Motor neuron (in vitro differentiated cells): ENCODE results near the gene KRTAP1-1. TPM values are rescaled to one million over a fixed set of nuclear protein-coding genes. Genes with fewer than 3 reads are reported as not detected.
"Not testable (repeated sequence)": the region's sequence is repeated elsewhere in the genome, so short reads cannot be mapped to it uniquely, and the experiment has no call there.

ENCODE experiments used
- ATAC-seq, 8 experiments: fragments of 200-7000 bp; cut with Tn5 transposase; replicated peaks in 6 of 8; 2 replicates each; pipeline ENCODE4 v1.8.0; 2021; ENCODE audit warnings: mild to moderate bottlenecking in 8 of 8, moderate library complexity in 8 of 8
- H3K27ac ChIP-seq, 2 donors: fragments of 250-450 bp; sonication (Bioruptor Pico); 2 replicates each; pipeline ENCODE4 v1.9.0; 2021; ENCODE audit warnings: antibody characterized with exemption in 2 of 2, mild to moderate bottlenecking in 2 of 2, moderate library complexity in 1 of 2
- H3K4me1 ChIP-seq, 2 donors: fragments of 250-450 bp; sonication (Bioruptor Pico); replicated peaks in 1 of 2; 2 replicates each; pipeline ENCODE4 v1.6.1; 2021; ENCODE audit warnings: antibody characterized with exemption in 2 of 2, mild to moderate bottlenecking in 2 of 2, moderate library complexity in 1 of 2
- H3K4me3 ChIP-seq, 5 donors: fragments of 250-450 bp; sonication (Bioruptor Pico); 2 replicates each; pipeline ENCODE4 v1.9.0; 2021; ENCODE audit warnings: antibody characterized with exemption in 5 of 5, mild to moderate bottlenecking in 5 of 5, moderate library complexity in 4 of 5
- WGBS, 10 experiments: fragments of 450-650 bp; shearing (Covaris generic); methylation state at CpG; one replicate each; pipeline ENCODE4 v1.0.0; 2022; 5-methylcytosine and 5-hydroxymethylcytosine counted together
- in situ Hi-C, 9 experiments: fragments of 400-800 bp; cut with MboI; loops; one replicate each; pipeline ENCODE4 v1.15.0; 2021; ENCODE audit warnings: low sequenced_read_pairs in 9 of 9, low pct_unique_long_range_greater_than_20kb in 2 of 9; ENCODE audit not compliant: unreplicated experiment in 9 of 9
- total RNA-seq, 8 experiments: library from RNA; unstranded; fragments of 300-600 nt; gene quantifications; 2 replicates each; pipeline versions ENCODE4 v1.2.3 to v1.2.4, GENCODE V29; 2022

KRTAP1-1 gene
- total RNA-seq, 8 experiments from 2014 or later = not detected

GRCh38 chr17:41048441-41048840 lies 7.2 kb upstream of the KRTAP1-1 start:
- in situ Hi-C loops = no loop called here
- 0 to 73% (median 51%) methylated on average over 1 to 7 of the region's 7 CpGs; no CpG with 5 or more reads in 2 of the 10 experiments for WGBS, 10 experiments
- no peak overlapping the region for H3K4me3 ChIP-seq
- peak in 1 of 8 experiments; percentile 81 for ATAC-seq
- no peaks in the 10 kb centered on the region for H3K4me1 ChIP-seq
- no peak overlapping the region for H3K27ac ChIP-seq

- 80 to 100% (median 88%) methylated on average over 1 to 2 of the region's 33 CpGs; no CpG with 5 or more reads in 6 of the 10 experiments for WGBS, 10 experiments
- H3K4me1 ChIP-seq, H3K27ac ChIP-seq, H3K4me3 ChIP-seq, in situ Hi-C loops, ATAC-seq: not testable (repeated sequence)
Observed at GRCh38 chr17:41046735-41047465, 5.7 kb upstream of the KRTAP1-1 start, which contains the start of gene KRTAP2-1. KRTAP2-1 (minus strand) TSS chr17:41047316; CDS start chr17:41047267, 49 bp downstream.

- in situ Hi-C loops = no loop called here
Observed at GRCh38 chr17:41042953-41043352, 1.7 kb upstream of the KRTAP1-1 start.

GRCh38 chr17:41037853-41038350 lies 3.3 kb downstream of the KRTAP1-1 start:
- H3K4me3 ChIP-seq = no peak overlapping the region
- H3K4me1 ChIP-seq = no peaks in the 10 kb centered on the region
- 38 to 100% (median 50%) methylated on average over 1 to 2 of the region's 2 CpGs; no CpG with 5 or more reads in 1 of the 10 experiments for WGBS, 10 experiments
- no peak for ATAC-seq
- no peak overlapping the region for H3K27ac ChIP-seq
- in situ Hi-C loops = no loop called here

More at GRCh38 chr17:41042953-41043352, 1.7 kb upstream of the KRTAP1-1 start:
- no peaks in the 10 kb centered on the region for H3K4me1 ChIP-seq
- WGBS, 10 experiments = 85 to 100% (median 100%) methylated on average over 1 of the region's 1 CpG; no CpG with 5 or more reads in 1 of the 10 experiments
- no peak overlapping the region for H3K4me3 ChIP-seq
- ATAC-seq = no peak
- no peak overlapping the region for H3K27ac ChIP-seq

GRCh38 chr17:41034346-41034935 lies 6.8 kb downstream of the KRTAP1-1 start, which contains the start of gene KRTAP1-3:
KRTAP1-3 (minus strand) TSS chr17:41034874; CDS start chr17:41034821, 53 bp downstream.
- in situ Hi-C loops = not testable (repeated sequence)
- WGBS, 10 experiments = 70 to 100% (median 89%) methylated on average over 2 to 6 of the region's 10 CpGs; no CpG with 5 or more reads in 4 of the 10 experiments

GRCh38 chr17:41029633-41030245 lies 11.5 kb downstream of the KRTAP1-1 start, which contains the start of gene KRTAP1-4:
KRTAP1-4 (minus strand) TSS chr17:41030195; CDS start chr17:41030078, 117 bp downstream.
- in situ Hi-C loops = no loop called here
- Histone ChIP-seq H3K4me1 (no peaks in the 10 kb centered on the region), H3K4me3 (no peak within 1 kb of the TSS), H3K27ac (no peak within 1 kb of the TSS)
- WGBS, 10 experiments = 0 to 100% (median 68%) methylated on average over 1 to 3 of the region's 12 CpGs; no CpG with 5 or more reads in 2 of the 10 experiments
- ATAC-seq = no peak

More at GRCh38 chr17:41034346-41034935, 6.8 kb downstream of the KRTAP1-1 start, which contains the start of gene KRTAP1-3:
- not testable (repeated sequence) for ATAC-seq, H3K27ac ChIP-seq, H3K4me1 ChIP-seq, H3K4me3 ChIP-seq

GRCh38 chr17:41026715-41027471 lies 14.4 kb downstream of the KRTAP1-1 start, which contains the start of gene KRTAP1-5:
KRTAP1-5 (minus strand) TSS chr17:41027208; CDS start chr17:41027155, 53 bp downstream.
- no peak for ATAC-seq
- H3K4me3 ChIP-seq = no peak within 1 kb of the TSS
- WGBS, 10 experiments = 0 to 83% (median 64%) methylated on average over 1 to 4 of the region's 9 CpGs
- in situ Hi-C loops = no loop called here
- no peaks in the 10 kb centered on the region for H3K4me1 ChIP-seq
- H3K27ac ChIP-seq = no peak within 1 kb of the TSS

- Histone ChIP-seq H3K27ac (no peak overlapping the region), H3K4me3 (no peak overlapping the region), H3K4me1 (no peaks in the 10 kb centered on the region)
- WGBS, 10 experiments = 14 to 92% (median 62%) methylated on average over 1 to 3 of the region's 3 CpGs
- ATAC-seq = no peak
- in situ Hi-C loops = no loop called here
Observed at GRCh38 chr17:41024697-41025096, 16.6 kb downstream of the KRTAP1-1 start.

- in situ Hi-C loops = no loop called here
Observed at GRCh38 chr17:41020336-41020735, 20.9 kb downstream of the KRTAP1-1 start.

GRCh38 chr17:41019415-41019814 lies 21.8 kb downstream of the KRTAP1-1 start:
- no peak overlapping the region for H3K4me3 ChIP-seq
- WGBS, 10 experiments = 86 to 100% (median 100%) methylated on average over 1 to 3 of the region's 3 CpGs; no CpG with 5 or more reads in 3 of the 10 experiments
- no peaks in the 10 kb centered on the region for H3K4me1 ChIP-seq
- H3K27ac ChIP-seq = no peak overlapping the region
- in situ Hi-C loops = no loop called here
- no peak for ATAC-seq

More at GRCh38 chr17:41020336-41020735, 20.9 kb downstream of the KRTAP1-1 start:
- no peak for ATAC-seq
- Histone ChIP-seq H3K4me1 (no peaks in the 10 kb centered on the region), H3K27ac (no peak overlapping the region), H3K4me3 (no peak overlapping the region)

- H3K4me3 ChIP-seq = no peak overlapping the region
- no peak for ATAC-seq
- WGBS, 10 experiments = 40 to 100% (median 81%) methylated on average over 1 to 3 of the region's 3 CpGs; no CpG with 5 or more reads in 3 of the 10 experiments
- H3K27ac ChIP-seq = no peak overlapping the region
- in situ Hi-C loops = no loop called here
- peaks cover 0 to 4% of the 10 kb centered on the region in 2 donors for H3K4me1 ChIP-seq
Observed at GRCh38 chr17:41018541-41018940, 22.7 kb downstream of the KRTAP1-1 start.

GRCh38 chr17:41016578-41017215 lies 24.6 kb downstream of the KRTAP1-1 start:
- ATAC-seq = no peak
- 29 to 88% (median 71%) methylated on average over 1 to 13 of the region's 13 CpGs; no CpG with 5 or more reads in 1 of the 10 experiments for WGBS, 10 experiments
- Histone ChIP-seq H3K4me1 (peaks cover 0 to 4% of the 10 kb centered on the region in 2 donors), H3K27ac (no peak overlapping the region), H3K4me3 (no peak overlapping the region)
- in situ Hi-C loops = no loop called here
